NCI-H1417 treated with DMSO at 0.1 percent for 48 hours (cell line): Measurements from ENCODE around the gene PCSK9.

Experiments
- DNase-seq: peaks from one replicate; lab custom pipeline; 2025; lab: John Stamatoyannopoulos, UW

The PCSK9 gene

DNA sequence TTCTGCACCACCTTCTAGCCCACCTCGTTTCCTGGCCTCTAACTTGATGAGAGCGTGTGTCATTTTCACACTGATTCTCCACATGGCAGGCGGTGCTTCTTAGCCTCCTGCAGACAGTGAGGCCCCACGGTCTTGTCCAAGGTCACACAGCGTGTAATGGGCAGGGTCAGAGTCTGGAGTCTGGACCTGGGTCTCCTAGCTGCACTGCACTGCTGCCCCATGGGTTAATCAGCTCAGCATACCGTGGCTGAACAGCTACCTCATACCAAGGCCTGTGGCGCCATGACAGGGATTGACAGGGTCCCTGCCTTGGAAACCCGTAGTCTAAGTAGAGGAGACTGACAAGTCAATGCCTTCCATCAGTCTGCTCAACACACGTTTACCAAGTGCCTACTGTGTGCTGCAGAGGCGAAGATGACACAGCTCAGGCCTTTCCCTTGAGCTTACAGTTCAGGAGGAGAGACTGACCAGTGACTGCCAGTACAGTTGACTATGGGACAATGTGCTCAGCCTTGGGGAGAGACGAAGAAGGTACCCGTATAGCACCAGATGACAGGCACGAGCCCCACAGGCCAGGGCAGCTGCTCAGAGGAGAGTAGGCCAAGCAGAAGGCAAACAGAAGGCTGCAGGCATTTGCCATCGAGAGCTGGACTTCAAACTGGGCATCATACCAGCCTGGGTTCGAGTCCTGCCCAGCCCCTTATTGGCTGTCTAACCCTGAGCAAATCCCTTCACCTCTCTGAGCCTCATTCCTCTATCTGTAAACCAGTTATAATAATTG, 5.5 kb downstream of the PCSK9 start:
- no peak for DNase-seq

DNA sequence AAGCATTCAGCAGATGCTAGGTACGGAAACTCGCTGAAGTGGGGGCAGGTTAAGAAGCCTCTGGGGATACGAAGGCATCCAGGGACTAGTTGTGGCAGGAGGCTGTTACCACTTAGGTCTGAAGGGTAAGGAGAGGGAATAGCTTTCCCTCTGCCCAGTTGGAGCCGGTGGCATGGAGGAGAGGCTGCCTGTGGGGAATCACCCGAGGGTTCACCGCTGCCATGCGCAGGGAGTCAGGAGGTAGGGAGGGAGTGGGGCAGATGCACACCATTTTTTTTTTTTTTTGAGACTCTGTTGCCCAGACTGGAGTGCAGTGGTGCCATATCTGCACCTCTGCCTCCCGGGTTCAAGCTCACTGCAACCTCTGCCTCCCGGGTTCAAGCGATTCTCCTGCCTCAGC, 6.1 kb downstream of the PCSK9 start:
- no peak for DNase-seq

DNA sequence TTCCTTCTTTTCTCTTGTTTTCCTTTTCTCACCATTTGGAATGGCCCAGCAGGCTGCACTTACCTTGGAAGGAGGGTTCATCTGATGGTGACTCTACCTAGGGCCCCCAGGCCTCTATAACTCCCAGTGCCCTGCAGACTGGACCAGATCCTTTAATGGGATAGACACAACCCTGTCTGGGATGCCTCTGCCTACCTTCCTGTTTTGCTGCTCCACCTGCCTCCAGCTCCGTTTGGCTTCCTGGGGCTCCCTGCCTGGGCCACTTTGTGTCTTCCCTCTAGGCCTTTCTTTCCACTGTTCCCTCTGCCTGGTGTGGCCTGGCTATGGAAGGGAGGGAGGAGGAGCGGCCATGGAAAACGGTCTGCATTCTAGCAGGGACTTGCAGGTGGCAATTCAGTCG, 7.5 kb downstream of the PCSK9 start:
- no peak for DNase-seq

DNA sequence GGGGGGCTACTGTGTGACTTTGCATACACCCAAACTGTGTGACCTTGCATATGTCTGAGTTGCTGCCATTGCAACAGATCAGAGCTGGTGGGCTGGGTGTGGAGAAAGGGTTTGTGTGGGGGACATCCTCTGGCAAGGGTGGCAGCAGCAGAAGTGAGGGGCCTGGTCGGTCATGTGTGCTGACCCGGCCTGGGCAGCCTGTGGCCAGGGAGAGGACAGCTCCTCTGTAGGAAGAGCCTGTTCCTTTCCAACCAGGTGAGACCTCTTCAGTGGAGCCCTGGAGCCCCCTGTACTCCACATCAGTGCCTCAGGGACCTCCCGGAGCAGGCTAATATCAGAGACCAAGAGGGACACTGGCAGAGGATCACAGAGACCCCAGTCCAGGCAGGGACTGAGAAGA, 8.3 kb downstream of the PCSK9 start:
- DNase-seq, result no peak

DNA sequence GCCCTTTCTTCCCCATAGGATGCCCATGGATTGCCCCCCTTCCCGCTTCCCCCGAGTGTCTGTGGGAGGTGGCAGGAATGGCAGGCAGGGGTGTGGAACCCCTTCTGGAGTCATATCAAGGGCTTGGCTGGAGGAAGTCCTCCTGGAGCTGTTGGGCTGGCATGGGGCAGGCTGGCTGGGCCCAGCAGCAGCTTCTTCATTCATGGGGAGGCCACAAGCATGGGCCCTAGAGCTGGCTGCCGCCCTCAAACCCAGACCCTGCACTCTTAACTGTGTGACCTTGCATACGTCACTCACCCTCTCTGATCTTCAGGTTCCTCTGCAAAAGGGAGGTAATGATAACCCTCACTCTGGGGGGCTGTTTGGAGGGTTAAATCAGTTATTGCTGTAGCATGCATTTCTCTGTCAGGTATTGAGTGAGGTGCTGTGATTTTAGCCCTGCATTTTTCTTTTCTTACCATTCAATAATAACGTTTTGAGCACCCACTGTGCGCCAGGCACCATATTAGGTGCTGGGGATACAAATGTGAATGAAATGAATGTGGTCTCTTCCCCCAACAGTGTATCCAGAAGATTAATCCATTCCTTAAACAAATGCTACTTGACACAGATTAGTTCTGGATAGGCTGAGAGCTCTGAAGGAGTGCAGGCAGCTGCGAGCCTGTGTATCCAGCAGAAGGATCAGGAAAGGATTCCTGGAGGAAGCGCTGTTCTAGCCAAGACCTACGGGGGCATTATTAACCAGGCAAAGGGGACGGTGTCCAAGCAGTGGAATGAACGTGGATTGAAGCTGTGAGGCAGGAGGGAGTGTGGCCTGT, 9.3 kb downstream of the PCSK9 start:
- no peak for DNase-seq

DNA sequence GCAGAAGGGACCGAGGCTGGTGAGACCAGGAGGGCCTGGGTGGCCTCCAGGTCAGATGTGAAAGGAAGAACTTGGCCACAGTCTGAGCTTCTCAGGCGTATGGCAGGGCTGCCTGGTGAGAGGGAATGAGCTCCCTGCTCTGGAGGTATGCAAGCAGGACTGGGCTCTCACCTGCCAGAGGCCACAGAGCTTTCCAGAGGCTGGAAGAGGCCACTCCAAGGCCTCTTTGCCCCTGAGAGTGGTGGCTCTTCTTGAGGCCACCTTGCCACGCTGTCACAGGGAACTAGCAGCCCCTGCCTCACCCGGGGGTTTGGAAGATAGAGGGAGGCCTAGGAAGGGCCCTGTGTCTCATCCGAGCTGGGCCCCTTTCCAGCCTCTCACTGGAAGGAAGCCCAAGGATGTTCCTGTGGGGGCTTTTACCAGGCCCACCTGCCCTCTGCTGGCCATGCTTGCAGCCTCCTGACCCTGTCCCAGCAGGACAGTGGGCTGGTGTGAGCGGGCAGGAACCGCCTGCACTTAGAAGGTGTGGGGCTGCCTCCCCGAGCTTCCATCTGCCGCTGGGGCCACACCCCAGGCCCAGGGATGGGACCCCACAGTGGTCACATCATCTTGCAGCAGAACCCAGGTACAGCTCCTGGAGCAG, 10.0 kb downstream of the PCSK9 start:
- DNase-seq, result no peak

DNA sequence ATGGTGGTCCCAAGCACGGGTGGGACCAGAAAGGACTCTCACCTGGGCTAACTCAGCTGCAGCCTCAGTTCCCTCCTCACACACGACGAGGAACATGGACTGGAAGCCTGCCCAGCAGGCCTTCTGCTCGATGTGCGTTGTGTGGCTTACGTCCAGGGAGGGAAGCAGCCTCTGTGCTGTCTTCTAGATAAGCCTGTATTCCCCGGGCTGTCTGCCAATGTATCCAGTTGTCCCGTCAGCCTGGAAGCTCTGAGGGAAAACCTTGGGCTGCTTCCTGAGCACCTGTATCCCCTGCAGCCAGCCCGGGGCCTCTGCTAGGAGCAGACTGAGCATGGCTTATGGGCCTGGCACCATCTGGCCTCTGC, 10.5 kb downstream of the PCSK9 start:
- no peak for DNase-seq

DNA sequence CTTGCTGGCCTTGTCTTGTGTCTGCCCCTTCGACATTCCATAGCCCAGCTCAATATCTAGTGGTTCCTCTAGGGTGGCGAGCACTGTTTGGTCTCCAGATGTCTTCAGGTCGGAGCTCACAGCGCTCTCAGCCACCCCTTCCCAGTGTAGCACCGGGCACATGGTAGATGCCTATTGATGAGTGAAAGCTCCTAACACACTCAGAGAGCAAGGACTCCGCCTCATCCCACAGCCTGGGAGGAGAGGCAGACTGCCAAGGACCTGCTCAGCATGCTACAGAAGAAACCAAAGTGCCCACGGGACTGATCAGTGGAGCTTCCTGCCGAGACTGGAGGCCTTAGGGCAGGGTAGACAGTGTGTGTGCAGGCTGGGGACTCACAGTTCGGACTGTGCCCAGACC, 10.9 kb downstream of the PCSK9 start:
- DNase-seq, result no peak

DNA sequence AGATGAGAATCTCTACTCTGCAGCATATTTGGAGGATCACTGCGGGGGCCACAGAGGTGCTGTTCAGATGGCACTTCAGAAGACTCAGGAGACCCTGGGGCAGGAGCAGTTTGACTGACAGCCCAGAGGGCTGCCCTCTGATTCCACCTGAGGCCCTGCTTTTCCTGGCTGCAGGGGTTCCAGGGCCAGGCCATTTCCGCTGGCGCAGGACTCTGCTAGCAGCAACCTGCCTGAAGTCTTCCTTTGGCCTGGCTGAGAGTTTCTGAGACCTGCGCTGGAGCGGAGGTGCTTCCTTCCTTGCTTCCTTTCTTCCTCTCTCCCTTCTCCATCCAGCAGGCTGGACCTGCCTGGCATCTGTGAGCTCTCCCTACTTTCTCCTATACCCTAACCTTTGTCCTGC, 11.8 kb downstream of the PCSK9 start:
- no peak for DNase-seq

DNA sequence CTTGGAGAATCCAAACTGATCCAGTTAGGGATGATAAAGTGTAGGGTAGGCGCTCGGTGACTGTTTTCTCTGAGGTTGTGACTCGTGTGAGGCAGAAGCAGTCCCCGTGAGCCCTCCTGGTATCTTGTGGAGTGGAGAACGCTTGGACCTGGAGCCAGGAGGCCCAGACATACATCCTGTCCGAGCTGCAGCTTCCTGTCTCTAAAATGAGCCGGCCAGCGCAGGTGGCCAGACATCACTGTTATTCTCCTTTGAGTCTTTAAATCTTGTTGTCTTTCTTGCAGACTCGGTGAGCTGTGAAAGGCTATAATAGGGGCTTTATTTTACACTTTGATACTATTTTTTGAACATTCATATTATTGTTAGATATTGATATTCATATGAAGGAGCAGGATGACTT, 12.3 kb downstream of the PCSK9 start:
- no peak for DNase-seq

DNA sequence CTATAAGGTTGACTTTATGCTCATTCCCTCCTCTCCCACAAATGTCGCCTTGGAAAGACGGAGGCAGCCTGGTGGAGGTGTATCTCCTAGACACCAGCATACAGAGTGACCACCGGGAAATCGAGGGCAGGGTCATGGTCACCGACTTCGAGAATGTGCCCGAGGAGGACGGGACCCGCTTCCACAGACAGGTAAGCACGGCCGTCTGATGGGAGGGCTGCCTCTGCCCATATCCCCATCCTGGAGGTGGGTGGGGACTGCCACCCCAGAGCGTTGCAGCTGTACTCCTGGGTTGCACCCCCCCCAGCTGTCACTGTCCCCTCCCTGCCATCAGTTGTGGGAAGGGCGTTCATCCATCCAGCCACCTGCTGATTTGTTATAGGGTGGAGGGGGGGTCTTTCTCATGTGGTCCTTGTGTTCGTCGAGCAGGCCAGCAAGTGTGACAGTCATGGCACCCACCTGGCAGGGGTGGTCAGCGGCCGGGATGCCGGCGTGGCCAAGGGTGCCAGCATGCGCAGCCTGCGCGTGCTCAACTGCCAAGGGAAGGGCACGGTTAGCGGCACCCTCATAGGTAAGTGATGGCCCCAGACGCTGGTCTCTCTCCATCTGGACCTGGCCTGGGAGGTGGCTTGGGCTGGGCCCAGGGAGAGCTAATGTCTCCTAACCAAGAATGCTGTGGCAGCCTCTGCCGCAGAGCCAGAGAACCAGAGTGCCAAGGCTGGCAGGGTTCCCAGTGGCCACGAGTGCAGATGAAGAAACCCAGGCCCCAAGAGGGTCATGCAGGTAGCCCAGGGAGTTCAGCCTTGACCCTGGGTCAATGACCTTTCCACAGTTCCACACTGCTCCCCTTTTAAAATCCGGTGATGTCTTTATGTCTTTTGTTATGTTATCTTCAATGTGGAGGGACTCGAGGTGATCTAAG, 13.1 kb downstream of the PCSK9 start:
- DNase-seq, result no peak

DNA sequence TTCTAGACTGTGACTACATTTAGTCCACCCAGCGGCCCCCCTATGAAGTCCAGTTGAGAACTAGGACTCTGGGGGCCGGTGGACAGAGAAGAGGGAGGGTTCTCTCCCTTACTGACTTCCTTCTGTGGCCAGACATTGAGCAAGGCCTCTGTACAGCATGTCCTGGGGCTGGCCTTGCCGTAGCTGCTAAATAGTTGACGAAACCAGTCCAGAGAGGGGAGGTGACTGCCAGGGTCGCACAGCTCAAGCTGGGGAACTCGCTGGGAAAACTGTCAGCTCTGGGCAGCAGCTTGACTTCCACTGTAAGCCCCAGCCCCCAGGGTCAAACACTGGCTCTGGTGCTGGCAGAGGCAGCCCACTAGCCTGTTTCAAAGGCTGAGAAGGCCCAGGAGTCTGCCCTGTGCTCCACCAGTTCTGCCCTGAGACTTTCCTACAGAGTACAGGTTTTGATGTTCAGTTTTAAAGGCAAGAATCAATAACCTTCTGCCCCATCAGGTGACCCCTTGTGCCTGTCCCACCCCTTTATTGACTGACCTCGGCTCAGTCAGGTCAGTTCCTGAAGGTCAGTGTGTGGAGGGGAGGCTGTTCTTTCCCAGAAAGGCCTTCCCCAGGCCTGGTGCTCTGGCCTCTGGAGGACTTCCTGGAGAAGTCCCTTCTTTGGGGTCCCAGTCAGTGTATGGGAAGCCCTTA, 14.1 kb downstream of the PCSK9 start:
- no peak for DNase-seq

DNA sequence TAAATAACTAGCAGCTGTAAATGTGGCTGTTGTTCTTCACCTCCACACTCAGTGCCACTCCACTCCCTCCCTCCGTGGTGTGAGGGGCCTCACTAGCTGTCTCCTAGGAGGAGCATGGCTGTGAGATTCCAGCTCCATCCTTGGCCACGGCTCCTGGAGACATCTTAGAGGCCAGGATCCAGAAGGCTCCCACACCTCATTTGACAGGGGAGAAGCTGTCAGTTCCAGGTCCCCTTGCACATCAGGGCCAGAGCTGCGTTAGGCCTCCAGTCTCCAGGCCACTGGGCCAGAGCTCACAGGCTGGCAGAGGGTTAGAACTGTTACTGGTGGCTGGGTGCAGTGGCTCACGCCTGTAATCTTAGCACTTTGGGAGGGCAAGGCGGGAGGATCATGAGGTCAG, 15.0 kb downstream of the PCSK9 start:
- DNase-seq, result no peak

DNA sequence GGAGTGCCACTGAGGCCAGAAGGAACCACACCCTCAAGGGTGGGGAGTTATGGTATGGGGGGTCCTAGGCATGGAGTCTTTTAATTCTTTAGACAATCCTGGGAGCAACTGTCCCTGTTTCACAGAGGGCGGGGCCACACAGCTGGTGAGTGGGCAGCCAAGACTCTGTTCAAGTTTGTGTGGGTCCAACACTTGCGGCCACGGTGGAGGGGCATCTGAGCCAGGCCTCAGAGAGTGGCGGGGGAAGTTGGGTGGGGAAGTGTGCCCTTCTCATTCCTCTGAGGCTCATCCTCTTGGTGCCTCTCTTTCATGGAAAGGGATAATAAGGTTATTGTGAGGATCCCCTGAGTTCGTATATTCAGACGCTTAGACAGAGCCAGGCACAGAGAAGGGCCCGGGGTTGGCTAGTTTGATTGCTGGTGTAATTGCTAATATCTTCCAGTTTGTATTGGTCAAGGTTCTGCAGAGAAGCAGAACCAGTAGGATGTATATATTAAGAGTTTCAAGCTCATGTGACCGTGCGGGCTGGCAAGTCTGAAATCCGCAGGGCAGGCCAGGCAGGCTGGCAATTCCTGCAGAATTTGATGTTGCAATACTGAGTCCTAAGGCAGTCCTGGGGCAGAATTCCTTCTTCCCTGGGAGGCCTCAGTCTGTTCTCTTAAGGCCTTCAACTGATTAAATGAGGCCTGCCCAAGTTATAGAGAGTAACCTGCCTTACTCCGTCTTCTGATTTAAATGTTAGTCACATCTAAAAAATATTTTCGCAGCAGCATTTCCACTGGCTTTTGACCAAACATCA, 15.9 kb downstream of the PCSK9 start:
- DNase-seq, result no peak

DNA sequence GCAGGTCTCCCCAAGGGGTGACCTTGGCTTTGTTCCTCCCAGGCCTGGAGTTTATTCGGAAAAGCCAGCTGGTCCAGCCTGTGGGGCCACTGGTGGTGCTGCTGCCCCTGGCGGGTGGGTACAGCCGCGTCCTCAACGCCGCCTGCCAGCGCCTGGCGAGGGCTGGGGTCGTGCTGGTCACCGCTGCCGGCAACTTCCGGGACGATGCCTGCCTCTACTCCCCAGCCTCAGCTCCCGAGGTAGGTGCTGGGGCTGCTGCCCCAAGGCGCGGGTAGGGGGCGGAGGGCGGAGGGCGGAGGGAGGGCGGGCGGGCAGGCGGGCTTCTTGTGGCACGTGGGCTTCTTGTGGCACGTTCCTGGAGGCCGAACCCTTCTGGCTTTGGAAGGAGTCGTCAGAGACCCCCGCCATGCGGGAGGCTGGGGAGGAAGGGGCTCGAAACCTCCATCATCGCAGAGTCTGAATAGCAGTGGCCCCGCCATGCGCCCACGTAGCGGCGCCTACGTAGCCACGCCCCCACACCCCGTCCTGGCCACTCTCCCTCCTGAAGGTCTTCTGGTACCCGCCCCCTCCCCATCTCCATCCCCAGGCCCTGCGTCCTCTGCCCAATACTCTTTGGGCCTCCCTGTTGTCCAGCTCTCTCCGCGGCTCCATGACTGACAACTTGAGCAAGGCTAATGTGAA, 16.7 kb downstream of the PCSK9 start:
- DNase-seq, result no peak

DNA sequence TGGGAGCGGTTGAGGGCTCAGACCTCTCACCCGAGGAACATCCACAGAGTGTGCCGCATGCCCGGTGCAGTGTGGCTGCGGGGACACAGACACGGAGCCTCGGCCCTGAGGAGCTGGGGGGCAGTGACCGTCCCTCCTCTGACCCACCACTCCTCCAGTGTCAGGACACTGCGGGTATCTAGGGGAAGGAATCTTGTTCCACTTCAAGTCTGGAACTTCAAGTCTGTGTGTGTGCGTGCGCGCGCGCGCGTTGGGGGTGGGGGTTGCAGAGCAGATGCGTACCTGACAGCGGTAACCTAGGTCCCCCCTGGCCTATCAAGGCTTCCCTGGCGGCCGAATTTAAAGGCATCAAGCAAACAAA, 17.3 kb downstream of the PCSK9 start:
- DNase-seq, result no peak

DNA sequence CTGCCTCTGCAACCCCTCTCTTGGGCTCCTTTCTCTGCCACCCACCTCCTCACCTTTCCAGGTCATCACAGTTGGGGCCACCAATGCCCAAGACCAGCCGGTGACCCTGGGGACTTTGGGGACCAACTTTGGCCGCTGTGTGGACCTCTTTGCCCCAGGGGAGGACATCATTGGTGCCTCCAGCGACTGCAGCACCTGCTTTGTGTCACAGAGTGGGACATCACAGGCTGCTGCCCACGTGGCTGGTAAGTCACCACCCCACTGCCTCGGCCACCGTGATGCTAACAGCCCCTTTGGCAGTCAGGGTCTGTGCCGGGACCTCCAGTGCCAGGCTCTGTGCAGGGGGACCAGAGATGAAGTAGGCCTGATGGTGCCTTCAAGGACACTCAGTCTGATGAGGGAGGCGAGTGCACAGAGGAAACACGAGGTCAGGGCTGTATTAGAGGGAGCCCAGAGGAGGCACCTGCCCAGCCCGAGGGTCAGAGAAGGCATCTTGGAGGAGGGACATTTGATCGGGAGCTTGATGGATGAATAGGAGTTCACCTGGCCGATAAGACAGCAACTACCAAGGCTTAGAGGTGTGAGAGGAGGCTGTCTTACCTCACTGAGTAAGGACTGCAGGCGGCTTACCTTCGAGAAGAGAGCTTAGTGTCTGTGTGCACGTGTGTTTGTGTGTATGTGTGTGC, 18.1 kb downstream of the PCSK9 start:
- no peak for DNase-seq

DNA sequence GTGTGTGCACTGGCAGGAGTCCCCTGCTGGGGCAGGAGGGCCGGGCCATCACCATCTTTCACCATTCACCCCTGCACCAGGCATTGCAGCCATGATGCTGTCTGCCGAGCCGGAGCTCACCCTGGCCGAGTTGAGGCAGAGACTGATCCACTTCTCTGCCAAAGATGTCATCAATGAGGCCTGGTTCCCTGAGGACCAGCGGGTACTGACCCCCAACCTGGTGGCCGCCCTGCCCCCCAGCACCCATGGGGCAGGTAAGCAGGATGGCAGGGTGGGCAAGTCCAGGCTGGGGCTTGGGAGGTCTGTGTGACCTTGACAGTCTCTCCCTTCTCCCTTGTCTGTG, 18.6 kb downstream of the PCSK9 start:
- DNase-seq, result no peak

DNA sequence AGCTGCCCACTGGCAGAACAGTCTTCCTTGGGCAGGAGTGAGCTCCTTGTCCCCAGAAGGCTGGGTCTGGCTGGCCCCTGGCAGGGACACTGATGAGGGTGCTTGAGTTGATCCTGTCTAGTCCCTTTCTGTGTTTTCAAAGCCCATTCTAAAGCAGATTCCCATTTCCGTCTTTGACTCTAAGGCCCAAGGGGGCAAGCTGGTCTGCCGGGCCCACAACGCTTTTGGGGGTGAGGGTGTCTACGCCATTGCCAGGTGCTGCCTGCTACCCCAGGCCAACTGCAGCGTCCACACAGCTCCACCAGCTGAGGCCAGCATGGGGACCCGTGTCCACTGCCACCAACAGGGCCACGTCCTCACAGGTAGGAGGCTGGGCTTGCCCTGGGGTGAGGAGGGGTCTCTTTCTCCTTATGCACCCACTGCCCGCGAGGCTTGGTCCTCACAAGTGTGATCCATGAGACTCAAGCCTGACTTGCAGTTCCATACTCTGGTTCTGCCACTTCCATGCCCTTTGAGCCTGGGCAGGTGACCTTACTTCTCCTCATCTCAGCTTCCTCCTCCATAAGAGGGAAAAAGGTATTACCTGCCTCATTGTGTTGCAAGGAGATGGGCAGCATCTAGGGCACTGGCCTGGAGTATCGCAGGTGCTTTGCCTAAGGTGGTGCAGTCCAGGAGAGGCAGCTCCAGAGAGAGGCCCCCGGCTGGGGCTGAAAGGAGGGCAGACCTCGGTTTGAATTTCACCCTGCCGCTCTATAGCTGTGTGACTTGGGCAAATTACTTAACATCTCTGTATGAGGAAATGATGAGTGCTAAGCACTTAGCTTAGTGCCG, 20.2 kb downstream of the PCSK9 start:
- no peak for DNase-seq
